Activated naive CD8-positive, alpha-beta T cell treated with anti-CD3 and anti-CD28 coated beads, Interleukin-2, amount 10 ng/mL, durations not matched to agents 7 days and 5 days (primary cell): ENCODE data around the gene MEI1. TPM values are rescaled to one million over a fixed set of nuclear protein-coding genes. Genes with fewer than 3 reads are reported as not detected.
"Not testable (repeated sequence)": the region's sequence is repeated elsewhere in the genome, so short reads cannot be mapped to it uniquely, and the experiment has no call there.

Source experiments
- ATAC-seq: fragments of 150-1000 bp; cut with Tn5 transposase; one replicate; pipeline ENCODE4 v1.10.0; 2021; ENCODE audit warnings: low read depth, moderate library complexity
- POLR2A ChIA-PET: fragments of 350-600 bp; sonication (Branson Sonifier 250); formaldehyde crosslinking; loops from one replicate; lab custom pipeline; 2021; ENCODE audit warnings: antibody characterized with exemption; lab: Charles Lee
- DNase-seq: peaks from one replicate; pipeline ENCODE4 v3.0.0; 2021
- H3K27ac Mint-ChIP-seq: one replicate; pipeline ENCODE4 v1.8.0; 2022; ENCODE audit warnings: mild to moderate bottlenecking, mixed read lengths
- H3K27me3 Mint-ChIP-seq: one replicate; pipeline ENCODE4 v1.8.0; 2022; ENCODE audit warnings: mild to moderate bottlenecking, moderate library complexity, mixed read lengths
- H3K36me3 Mint-ChIP-seq: one replicate; pipeline ENCODE4 v1.8.0; 2021; ENCODE audit warnings: mild to moderate bottlenecking, mixed read lengths
- H3K4me1 Mint-ChIP-seq: one replicate; pipeline ENCODE4 v1.8.0; 2021; ENCODE audit warnings: mixed read lengths
- H3K4me3 Mint-ChIP-seq: one replicate; pipeline ENCODE4 v1.8.0; 2022; ENCODE audit warnings: mild to moderate bottlenecking, moderate library complexity, mixed read lengths
- H3K9me3 Mint-ChIP-seq: one replicate; pipeline ENCODE4 v1.8.0; 2021; ENCODE audit warnings: mixed read lengths
- total RNA-seq, 2 experiments: library from RNA; stranded (reverse); gene quantifications; one replicate each; pipeline ENCODE4 v1.2.3, GENCODE V29; 2021

Gene MEI1
- total RNA-seq, 2 experiments from 2014 or later, result 52.1 to 52.5 TPM

DNA sequence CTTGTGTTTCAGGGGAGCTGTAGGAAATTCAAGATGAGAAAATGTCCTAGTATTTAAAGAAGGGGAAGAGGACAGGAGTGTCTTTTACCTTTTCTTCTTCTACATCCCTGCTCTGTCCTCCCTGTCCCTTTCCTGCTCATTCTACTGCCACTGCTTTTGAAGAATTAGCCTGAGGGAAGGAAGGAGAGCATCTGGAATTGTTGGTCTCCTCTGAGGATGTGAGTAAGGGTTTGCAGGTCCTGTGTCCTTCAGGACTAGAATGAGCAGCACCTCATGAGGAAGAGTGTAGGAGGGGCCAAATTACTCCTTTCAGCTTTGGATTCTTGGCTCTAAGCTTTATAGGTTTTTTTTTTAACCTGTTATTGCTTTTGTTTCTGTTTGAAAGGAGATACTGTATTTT lies 34.8 kb upstream of the MEI1 start:
- H3K27me3 Mint-ChIP-seq, result no peaks in the 10 kb centered on the region
- peaks cover 7% of the 10 kb centered on the region for H3K4me1 Mint-ChIP-seq
- no peak for DNase-seq
- H3K36me3 Mint-ChIP-seq, result peaks cover 19% of the 10 kb centered on the region
- POLR2A ChIA-PET, result interaction anchor here (0.8 kb wide), 1 partner anchor 43 kb away, joined by 3 read pairs; the partner anchor contains the start of genes DESI1 and XRCC6
- H3K27ac Mint-ChIP-seq, result no peak overlapping the region
- no peaks in the 10 kb centered on the region for H3K9me3 Mint-ChIP-seq
- no peak overlapping the region for H3K4me3 Mint-ChIP-seq
- no peak for ATAC-seq

DNA sequence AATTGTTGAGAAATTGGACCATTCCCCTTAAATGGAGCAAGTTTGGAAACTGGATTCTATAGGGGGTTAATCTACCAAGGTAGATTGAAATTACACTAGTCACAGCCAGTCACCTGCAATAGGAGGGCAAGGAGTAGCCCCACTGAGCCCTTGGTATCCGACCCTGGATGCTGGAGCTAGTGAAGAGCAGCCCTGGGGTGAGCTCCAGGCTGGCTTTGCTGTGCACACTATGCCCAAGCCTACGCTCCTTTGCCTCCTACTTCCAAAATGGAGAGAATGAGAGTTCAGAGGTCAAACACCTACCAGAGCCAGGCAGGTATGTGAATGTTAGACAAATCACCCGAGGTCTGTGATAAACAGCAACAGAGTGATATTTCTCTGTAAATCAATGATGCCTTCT lies 34.4 kb upstream of the MEI1 start:
- DNase-seq (no peak), ATAC-seq (no peak)
- peak overlapping the region; percentile 67 for H3K27ac Mint-ChIP-seq
- H3K36me3 Mint-ChIP-seq, result peaks cover 18% of the 10 kb centered on the region
- POLR2A ChIA-PET, result interaction anchor here (0.5 to 0.8 kb wide), 2 partner anchors 44 to 118 kb away, joined by 3 read pairs; partner anchors contain the start of genes DESI1 and XRCC6
- no peaks in the 10 kb centered on the region for H3K9me3 Mint-ChIP-seq
- no peaks in the 10 kb centered on the region for H3K27me3 Mint-ChIP-seq
- no peak overlapping the region for H3K4me3 Mint-ChIP-seq
- peaks cover 8% of the 10 kb centered on the region for H3K4me1 Mint-ChIP-seq

DNA sequence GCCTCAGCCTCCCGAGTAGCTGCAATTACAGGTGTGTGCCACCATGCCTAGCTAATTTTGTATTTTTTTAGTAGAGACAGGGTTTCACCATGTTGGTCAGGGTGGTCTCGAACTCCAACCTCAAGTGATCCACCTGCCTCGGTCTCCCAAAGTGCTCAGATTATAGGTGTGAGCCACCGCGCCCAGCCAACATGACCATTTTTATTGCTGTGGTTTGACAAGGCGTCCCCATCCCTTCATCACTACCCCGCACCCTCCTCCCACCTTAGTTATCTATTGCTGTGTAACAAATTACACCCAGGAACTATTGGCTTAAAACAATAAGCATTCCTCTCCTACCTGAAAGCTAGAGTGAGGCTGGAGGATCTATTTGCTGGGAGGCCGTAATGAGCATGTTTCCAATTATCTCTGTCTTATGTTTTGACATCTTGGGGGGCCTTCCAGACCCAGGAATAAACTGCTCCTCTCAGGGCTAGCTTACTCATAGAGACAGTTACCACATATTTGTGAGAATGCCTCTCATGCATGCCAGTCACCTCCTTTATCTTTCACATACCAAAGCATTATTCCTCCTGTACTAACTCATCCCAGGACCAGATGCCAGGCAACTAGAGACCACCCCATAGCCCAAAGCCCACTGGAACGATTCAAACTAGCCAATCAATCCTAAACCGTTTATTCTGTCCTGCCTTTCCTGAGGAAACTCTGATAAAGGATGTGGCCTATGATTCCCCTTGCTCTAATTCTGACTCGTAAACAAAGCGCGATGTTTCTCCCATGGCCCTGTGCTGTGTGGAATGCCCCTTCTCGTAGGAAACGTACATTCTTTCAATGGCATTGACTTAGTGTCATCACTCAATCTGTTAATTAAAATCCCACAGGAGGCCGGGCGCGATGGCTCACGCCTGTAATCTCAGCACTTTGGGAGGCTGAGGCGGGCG lies 30.1 kb upstream of the MEI1 start:
- no peak for ATAC-seq
- H3K36me3 Mint-ChIP-seq, result peaks cover 3% of the 10 kb centered on the region
- H3K4me3 Mint-ChIP-seq, result no peak overlapping the region
- peaks cover 8% of the 10 kb centered on the region for H3K4me1 Mint-ChIP-seq
- DNase-seq, result no peak
- H3K9me3 Mint-ChIP-seq, result no peaks in the 10 kb centered on the region
- POLR2A ChIA-PET, result interaction anchor here (0.6 kb wide), 1 partner anchor 321 kb away, joined by 4 read pairs; no protein-coding TSS in a partner anchor
- no peaks in the 10 kb centered on the region for H3K27me3 Mint-ChIP-seq
- no peak overlapping the region for H3K27ac Mint-ChIP-seq

DNA sequence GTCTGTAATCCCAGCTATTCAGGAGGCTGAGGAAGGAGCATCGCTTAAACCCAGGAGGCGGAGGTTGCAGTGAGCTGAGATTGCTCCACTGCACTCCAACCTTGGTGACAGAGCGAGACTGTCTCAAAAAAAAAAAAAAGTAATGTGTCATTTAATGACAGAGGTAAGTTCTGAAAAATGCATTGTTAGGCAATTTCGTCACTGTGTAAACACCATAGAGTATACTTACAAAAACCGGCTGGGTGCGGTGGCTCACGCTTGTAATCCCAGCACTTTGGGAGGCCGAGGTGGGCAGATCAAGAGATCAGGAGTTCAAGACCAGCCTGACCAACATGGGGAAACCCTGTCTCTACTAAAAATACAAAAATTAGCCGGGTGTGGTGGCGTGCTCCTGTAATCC lies 27.2 kb upstream of the MEI1 start:
- not testable (repeated sequence) for H3K27me3 Mint-ChIP-seq, H3K9me3 Mint-ChIP-seq, ATAC-seq, DNase-seq, H3K4me3 Mint-ChIP-seq, H3K36me3 Mint-ChIP-seq, H3K4me1 Mint-ChIP-seq, H3K27ac Mint-ChIP-seq
- POLR2A ChIA-PET, result interaction anchor here (0.7 kb wide), 1 partner anchor 818 kb away, joined by 3 read pairs; no protein-coding TSS in a partner anchor

DNA sequence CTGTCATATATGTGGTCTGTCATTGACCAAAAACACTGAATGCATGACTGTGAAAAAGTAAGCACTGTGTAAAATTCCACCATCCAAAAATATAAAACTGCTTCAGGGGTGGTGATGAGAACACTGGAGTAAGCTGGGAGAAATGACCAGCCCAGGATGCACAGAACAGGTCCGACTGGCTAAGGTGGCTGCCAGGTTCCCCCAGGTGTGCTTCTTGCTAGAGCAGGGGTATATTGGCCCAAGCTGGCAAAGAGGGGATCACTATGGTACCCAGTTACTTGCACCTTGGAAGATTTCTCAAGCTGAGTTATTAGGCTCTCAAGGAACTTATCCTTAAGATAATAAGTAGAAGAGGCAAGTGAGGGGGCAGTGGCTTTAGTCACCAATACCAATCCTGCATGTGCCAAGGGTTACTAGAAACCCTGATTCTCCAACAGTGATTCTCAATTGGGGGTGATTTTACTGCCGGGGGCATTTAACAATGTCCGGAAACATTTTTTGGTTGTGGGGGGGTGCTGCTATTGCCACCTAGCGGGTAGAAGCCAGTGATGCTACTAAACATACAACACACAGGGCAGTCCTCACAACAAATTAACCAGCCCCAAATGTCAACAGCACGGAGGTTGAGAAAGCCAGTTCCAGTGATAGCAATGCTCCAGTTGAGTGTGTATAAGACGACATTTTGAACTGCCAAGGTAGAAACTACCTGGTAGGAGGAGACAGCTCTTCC lies 26.4 kb upstream of the MEI1 start:
- no peak overlapping the region for H3K4me3 Mint-ChIP-seq
- DNase-seq (no peak), ATAC-seq (no peak)
- no peak overlapping the region for H3K27ac Mint-ChIP-seq
- no peaks in the 10 kb centered on the region for H3K27me3 Mint-ChIP-seq
- POLR2A ChIA-PET, result no interaction called here
- H3K36me3 Mint-ChIP-seq, result peaks cover 10% of the 10 kb centered on the region
- peaks cover 8% of the 10 kb centered on the region for H3K4me1 Mint-ChIP-seq
- H3K9me3 Mint-ChIP-seq, result no peaks in the 10 kb centered on the region

DNA sequence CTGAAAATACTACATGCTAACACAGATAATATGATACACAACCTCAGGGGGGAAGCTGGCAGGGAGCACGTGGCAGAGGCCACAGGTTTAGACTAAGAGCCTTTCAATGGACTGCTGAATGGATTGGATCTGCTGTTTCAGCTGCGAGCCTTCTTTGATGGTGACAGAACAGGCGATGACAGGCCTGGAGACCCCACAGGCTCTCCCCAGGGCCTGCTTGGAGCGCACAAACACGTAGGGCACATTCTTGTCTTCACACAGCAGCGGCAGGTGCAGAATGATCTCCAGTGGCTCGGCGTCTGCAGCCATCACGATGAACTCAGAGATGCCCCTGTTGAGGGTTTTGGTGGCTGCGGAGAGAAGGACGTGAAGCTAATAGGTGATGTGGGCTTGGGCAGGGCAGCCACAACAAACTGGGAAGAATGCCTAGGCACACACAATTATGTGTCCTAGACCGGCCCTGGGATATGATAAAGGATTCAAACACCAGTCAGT lies 24.4 kb upstream of the MEI1 start:
- Mint-ChIP-seq H3K4me3 (no peak overlapping the region), H3K27me3 (no peaks in the 10 kb centered on the region), H3K4me1 (peaks cover 4% of the 10 kb centered on the region), H3K9me3 (no peaks in the 10 kb centered on the region), H3K36me3 (peaks cover 17% of the 10 kb centered on the region), H3K27ac (no peak overlapping the region)
- ATAC-seq (no peak), DNase-seq (no peak)
- POLR2A ChIA-PET, result interaction anchor here (0.9 to 1.2 kb wide), 2 partner anchors 9 to 14 kb away, joined by 3 read pairs; partner anchors contain the start of gene SNU13

DNA sequence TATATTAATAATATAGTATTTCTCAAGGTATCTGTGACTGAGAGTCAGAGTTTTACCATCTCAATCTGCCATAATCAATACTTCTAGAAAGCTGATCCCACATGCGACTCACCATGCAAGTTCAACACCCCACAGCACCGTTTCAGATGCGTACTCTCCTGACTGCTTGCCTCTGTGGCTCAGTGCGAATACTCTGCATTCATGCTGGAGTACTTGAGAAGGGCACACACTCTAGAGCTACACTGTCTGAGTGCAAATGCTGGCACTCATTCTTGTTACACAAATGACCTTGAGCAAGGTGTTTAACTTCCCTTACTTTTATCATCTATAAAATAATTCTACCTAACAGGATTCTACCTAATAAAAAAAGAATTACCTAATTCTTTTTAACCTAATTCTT lies 23.2 kb upstream of the MEI1 start:
- Mint-ChIP-seq H3K27me3 (no peaks in the 10 kb centered on the region), H3K9me3 (no peaks in the 10 kb centered on the region), H3K4me1 (peaks cover 4% of the 10 kb centered on the region), H3K4me3 (no peak overlapping the region), H3K36me3 (peaks cover 17% of the 10 kb centered on the region), H3K27ac (no peak overlapping the region)
- ATAC-seq (no peak), DNase-seq (no peak)
- POLR2A ChIA-PET, result interaction anchor here (0.5 to 0.7 kb wide), 3 partner anchors 13 to 369 kb away, joined by 4 to 5 read pairs (median 5); partner anchors contain the start of gene SNU13

DNA sequence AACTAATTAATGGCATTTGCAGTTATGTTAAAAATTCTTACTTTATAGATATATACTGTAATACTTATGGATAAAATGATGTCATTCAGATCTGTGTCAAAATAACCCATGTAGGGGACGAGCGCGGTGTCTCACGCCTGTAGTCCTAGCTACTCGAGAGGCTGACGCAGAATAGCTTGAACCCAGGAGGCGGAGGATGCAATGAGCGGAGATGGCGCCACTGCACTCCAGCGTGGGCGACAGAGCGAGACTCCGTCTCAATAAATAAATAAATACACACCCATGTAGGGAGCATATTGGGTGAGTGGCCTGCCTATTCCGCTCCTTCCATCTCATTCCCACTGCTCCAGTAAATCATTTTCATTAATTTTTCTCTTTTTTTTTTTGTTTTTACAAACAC lies 17.7 kb upstream of the MEI1 start:
- H3K27ac Mint-ChIP-seq, result peak overlapping the region; percentile 96
- peak overlapping the region; percentile 94 for H3K4me3 Mint-ChIP-seq
- no peaks in the 10 kb centered on the region for H3K27me3 Mint-ChIP-seq
- ATAC-seq, result no peak
- H3K36me3 Mint-ChIP-seq, result peaks cover 18% of the 10 kb centered on the region
- POLR2A ChIA-PET, result no interaction called here
- H3K9me3 Mint-ChIP-seq, result no peaks in the 10 kb centered on the region
- H3K4me1 Mint-ChIP-seq, result peaks cover 16% of the 10 kb centered on the region
- DNase-seq, result no peak

DNA sequence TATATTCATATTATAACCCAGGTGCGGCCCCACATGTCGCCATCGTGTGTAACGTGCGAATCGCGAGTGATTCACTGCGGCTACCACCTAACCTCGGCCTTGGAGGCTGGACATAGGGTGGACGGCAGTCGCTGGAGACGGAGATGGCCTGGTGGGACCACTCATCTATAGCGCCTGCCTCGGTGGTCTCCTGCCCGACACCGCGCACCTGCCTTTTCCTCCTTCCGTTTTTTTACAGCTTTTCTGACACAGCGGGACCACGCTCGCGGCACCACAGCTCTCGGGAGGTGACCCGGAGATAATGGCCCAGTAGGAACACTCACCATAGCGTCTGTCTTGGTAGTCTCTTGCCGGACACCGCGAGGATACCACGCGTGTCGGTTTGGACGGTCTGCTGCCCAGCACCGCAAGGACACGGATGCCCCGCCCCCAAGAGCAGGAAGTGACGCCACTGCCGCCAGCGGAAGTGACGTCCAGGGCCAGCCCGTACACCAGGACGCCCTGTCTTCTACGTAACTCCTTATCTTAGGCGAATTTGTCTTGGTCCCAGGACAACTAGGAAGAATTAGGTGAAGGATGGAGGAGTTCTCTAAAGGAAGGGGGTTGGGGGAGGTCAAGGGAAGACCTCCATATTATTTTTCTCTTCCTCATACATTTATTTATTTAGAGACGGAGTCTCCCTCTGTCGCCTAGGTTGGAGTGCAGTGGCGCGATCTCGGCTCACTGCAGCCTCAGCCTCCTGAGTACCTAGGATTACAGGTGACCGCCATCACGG lies 17.1 kb upstream of the MEI1 start:
- Mint-ChIP-seq H3K27me3 (no peaks in the 10 kb centered on the region), H3K27ac (peak overlapping the region; percentile 96), H3K9me3 (no peaks in the 10 kb centered on the region), H3K4me1 (peaks cover 17% of the 10 kb centered on the region), H3K4me3 (peak overlapping the region; percentile 94), H3K36me3 (peaks cover 16% of the 10 kb centered on the region)
- ATAC-seq (peak; percentile 85), DNase-seq (peak; percentile 88)
- POLR2A ChIA-PET, result no interaction called here

DNA sequence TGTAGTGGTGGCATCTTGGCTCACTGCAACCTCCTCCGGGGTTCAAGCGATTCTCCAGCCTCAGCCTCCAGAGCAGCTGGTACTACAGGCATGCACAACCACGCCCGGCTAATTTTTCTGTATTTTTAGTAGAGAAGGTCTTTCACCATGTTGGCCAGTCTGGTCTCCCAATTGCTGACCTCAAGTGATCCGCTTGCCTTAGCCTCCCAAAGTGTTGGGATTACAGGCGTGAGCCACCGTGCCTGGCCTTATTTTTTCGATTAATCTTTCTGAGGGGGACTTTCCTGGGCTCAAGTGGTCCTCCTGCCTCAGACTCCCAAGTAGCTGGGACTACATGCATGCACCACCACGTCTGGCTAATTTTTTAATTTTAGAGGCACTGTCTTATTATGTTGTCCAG lies 16.3 kb upstream of the MEI1 start:
- Mint-ChIP-seq H3K4me1 (peaks cover 22% of the 10 kb centered on the region), H3K4me3 (peak overlapping the region; percentile 94), H3K27ac (peak overlapping the region; percentile 96), H3K9me3 (no peaks in the 10 kb centered on the region), H3K36me3 (peaks cover 13% of the 10 kb centered on the region), H3K27me3 (no peaks in the 10 kb centered on the region)
- ATAC-seq (no peak), DNase-seq (no peak)
- POLR2A ChIA-PET, result no interaction called here

DNA sequence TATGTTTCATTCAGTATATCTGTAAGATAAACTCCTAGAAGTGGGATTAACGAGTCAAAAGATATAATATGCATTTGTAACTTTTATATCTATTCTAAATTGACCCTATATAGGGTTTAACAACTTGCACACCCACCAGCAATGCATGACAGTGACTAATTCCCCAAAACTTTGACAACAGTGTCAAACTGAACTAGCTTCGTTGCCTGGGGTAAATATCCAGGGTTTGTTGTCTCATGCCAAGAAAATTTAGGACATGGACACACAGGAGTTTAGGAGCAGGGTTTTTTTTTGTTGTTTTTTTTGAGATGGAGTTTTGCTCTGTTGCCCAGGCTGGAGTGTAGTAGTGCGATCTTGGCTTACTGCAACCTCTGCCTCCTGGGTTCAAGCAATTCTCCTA lies 15.7 kb upstream of the MEI1 start:
- no peaks in the 10 kb centered on the region for H3K9me3 Mint-ChIP-seq
- H3K27me3 Mint-ChIP-seq, result no peaks in the 10 kb centered on the region
- POLR2A ChIA-PET, result no interaction called here
- ATAC-seq, result no peak
- H3K4me3 Mint-ChIP-seq, result no peak overlapping the region
- peaks cover 22% of the 10 kb centered on the region for H3K4me1 Mint-ChIP-seq
- no peak for DNase-seq
- peaks cover 8% of the 10 kb centered on the region for H3K36me3 Mint-ChIP-seq
- H3K27ac Mint-ChIP-seq, result peak overlapping the region; percentile 96

DNA sequence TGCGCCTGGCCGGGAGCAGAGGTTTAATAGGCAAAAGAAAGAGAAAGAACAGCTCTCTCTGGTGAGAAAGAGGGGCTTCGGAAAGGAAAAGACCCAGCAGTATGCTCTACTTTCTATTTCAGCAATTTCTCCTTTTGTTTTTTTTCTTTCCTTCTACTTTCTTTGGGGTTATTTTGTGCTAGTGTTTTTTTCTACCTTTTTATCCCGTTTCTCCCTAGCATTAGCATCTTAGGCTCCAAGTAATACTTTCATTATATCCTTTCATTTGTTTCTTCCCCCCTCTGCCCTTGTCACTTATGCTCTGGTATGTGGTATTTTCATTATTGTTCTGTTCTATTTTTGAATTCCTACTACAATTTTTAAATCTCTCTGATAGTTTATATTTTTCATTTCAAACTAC lies 15.1 kb upstream of the MEI1 start:
- Mint-ChIP-seq H3K27ac (no peak overlapping the region), H3K36me3 (peaks cover 9% of the 10 kb centered on the region), H3K27me3 (no peaks in the 10 kb centered on the region), H3K9me3 (no peaks in the 10 kb centered on the region), H3K4me1 (peaks cover 22% of the 10 kb centered on the region), H3K4me3 (no peak overlapping the region)
- POLR2A ChIA-PET, result no interaction called here
- DNase-seq (no peak), ATAC-seq (no peak)
